Hypothalamus (tissue), 51 donors: ENCODE results near the gene ATG4A.

ENCODE experiments used
- DNase-seq, 51 donors: peaks; one replicate each; lab custom pipeline; 2025; lab: John Stamatoyannopoulos, UW

Gene ATG4A

DNA sequence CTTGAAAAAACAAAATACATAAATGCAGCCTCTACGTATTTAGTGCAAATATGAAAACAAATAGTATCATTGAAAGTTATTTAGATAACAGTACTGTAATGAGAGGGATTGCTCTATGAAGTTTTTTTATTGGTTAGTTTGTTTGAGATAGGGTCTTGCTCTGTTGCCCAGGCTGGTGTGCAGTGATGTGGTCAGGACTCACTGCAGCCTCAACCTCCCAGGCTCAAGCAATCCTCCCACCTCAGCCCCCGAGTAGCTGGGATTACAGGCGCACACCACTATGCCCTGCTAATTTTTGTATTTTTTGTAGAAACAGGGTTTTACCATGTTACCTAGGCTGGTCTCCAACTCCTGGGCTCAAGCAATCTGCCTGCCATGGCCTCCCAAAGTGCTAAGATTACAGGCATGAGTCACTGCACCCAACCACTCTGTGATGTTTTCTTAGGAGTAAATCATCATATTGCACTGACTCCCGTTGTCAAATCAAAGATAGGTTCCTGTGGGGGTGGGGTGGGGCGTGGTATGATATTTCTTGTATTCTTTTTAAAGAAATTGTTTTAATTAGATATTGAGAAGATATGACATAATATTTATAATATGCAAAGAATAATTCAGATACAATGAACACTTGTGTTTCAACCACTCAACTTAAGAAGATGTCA lies 75.8 kb downstream of the ATG4A start:
- DNase-seq: no peak

DNA sequence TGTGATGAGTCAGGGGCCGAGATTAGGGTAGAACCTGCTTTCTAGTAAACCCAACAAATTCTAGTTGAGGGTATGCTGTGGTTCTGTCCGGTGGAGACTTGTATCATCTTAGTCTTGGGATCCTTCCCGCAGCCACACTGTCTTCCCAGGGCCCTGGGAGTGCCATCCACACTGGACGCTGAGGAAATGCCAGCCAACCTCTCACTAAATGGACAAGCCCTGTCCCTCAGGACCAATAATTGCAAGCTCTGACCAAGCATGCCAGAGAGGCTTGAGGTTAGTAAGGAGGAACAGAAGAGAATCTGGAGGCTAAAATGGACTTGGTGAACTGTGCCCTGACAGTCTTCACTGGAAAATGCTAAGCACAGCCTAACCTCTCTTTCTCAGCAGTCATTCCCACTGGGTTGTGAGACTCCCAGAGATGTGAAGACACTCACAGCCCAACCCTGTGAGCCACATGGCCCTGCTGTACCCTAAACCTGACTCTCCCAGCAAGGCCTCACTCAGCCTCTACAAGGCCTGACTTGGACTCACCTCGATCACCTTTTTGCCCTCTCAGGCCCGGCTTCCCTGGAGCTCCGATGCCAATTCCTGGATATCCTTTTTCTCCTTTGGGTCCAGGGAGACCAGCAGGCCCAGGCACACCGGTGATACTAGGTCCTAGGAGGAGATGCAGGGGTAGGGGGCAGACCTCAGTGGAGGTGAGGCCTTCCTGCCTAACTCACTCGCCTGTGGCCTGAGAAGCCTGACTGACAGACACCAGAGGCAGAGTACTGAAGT lies 77.6 kb downstream of the ATG4A start:
- DNase-seq: no peak

DNA sequence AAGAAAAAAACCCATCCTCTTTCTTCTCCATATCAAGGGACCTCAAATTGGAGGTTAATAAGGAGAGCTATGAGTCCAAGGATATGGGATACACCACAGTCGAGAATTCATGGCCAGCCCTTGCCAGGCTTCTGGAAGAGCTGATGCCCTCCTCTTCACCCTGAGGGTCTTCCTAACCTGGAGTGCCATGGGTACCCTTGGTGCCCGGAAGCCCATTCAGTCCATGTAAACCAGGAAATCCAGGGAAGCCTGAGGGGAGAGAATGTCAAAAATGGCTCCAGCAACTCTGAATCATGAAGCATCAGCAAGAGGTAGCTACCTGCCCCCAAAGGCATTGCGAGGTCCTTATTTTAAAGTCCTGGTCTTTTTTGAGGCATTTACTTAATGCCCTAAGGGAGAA lies 78.2 kb downstream of the ATG4A start:
- DNase-seq: no peak

DNA sequence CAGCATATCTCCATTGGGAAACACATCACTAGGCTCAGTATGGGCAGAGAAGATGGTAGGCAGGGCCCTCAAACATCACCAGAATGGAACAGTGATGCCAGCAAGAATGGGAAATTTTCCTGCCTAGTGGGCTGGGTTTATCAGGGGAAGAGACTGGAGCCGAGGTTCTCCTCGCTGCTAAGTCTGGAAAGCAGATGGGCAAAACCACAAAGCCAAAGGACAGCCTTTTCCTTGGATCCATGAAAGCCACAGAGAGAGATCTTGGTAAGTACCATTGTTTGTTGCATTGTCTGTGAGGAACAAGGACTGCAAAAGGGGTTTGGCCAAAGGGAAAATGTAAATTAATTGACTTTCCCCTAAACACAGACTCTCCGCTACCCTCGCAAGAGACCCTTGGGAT lies 80.1 kb downstream of the ATG4A start:
- DNase-seq: no peak

DNA sequence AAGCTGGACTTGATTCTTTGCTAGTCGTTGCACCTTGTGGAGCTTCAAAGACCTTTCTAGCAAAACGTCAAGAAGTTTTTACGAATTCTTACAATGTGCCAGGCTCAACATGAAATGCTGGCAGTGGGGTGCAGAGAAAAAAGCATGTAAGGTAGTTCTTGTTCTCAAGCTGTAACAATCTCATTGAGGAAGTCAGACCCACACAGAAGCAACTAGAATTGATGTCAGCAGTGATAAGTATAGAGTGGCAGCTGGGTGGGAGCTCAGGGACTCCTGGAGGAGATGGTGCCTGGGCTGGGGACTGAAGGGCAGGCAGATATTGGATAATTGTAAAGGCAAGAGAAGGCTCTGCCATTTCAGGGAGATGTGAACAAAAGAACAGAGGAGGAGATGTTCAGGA lies 82.3 kb downstream of the ATG4A start:
- no peak for DNase-seq

DNA sequence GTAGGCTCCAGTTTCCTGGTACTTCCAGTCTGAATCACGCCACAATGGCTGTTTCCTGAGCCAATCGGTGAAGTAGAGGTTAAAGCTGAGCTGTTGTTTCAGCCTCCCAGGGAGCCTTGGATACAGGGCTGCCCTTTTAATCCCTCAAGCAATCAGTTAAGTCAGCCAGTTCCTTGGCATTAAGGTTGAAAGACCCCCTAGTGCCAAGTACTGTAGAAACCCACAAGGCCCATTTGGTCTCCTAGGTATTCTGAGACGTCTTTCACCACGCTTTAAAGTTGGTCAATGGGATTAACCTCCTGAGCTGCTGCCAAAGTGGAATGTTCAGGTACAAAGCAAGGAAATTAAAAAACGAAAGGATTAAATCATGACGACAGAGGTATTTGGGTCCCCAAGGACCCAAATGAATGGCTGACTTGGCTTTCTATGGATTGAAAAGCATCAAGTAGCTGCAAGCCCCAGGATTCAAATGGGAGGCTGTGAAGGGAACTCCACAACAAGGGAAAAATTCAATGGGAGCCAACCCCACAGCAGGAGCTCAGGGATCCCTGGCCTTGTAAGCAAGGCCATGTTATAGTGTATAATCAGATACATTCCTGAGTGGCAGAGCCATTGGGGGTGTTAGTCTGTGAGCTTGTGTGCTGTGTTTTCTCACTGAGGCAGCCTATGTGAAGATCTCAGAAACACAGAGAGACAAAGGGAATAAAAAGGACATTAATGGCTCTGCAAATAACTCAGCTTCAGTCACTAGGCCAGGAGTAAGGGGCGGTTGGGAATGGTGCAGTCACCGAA lies 86.0 kb downstream of the ATG4A start:
- DNase-seq: peak in 2 of 51 donors; percentile 0 to 15

DNA sequence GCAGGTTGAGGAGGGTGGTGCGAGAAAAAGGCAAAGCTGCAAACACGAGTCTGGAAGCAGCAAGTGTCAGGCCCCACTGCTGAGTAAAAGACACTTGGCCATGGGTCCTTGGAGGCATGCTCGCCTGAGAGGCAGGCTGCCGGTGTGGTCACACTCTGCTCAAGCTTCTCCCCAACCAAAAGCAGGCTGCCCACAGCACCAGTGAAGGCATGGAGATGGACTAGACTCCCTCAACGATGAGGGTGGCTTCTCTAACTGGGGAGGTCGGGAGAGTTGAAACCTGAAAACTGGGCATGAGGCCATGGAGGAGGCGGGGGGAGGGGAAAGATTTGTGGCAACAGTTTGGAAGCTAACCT lies 86.5 kb downstream of the ATG4A start:
- peak in 1 of 51 donors; percentile 0 for DNase-seq

DNA sequence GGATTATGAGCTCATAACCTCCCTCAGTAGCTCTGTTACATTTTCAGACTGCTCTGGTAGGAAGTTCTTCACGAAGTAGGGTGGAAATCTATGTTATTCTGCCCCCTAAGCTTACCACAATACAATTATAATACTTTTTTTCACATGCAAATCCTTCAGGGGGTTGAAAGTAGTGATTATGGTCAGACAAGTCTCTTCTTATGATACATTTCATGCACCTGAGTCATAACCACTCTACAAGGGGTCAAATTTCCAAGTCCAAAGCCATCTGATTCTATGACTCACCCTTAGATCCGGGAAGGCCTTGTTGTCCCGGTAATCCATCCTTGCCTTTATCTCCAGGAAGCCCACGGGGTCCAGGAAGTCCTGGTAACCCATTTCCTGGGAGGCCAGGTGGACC lies 95.2 kb downstream of the ATG4A start:
- no peak for DNase-seq

DNA sequence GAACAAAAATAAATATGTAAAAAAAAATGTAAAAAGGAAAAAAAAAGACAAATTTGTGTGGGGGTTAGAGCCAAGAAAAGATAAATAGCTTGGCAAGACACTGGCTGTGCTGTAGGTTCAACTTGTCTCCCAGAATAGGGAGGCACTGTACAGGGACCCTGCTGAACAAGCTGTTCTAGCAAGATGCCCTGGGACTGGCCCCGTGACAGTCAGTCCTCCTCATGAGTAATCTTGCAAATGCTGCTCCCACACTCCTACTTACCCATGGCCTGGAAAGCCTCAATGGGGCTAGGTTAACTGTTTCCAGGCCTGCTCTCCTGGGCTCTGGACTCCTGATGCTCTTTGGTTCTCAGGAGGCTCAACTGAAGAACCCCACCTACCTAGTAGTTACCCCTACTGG lies 106.8 kb downstream of the ATG4A start:
- DNase-seq: no peak

DNA sequence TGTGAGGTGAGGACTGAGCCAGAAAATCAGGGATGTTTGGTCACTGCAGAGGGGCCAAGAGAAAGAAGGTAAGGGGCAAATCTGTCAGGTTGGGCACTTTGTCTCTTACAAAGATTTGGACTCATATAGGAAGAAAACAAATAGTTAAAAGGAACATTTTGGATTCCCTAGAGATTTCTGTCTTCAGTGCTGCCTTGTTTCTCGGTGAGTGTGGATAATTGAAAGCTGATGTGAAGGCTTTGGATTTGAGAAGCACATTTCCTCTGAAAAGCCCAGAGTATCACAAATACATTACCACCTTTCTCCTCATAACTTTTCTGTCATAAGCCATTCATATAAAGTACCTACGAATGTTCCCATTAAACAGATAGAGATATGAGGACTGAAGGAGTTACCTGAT lies 107.5 kb downstream of the ATG4A start:
- no peak for DNase-seq

DNA sequence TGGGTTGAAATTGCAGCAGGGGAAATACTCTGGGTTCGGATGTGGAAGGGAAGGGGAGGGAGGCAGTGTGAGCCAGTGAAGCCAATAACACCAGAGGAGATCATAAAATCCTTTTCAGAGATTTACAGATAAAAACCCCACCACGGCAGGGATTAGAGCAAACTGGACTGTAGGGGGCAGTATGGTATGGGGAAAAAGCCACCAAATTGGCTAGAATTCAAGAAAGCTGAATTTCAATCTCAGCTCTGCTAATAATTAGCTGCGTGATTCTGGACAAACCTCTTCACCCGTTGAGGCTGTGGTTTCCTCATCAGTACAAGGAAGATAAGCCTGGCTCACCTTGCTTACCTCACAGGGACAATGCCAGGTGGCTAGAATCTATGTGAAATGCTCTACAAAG lies 108.1 kb downstream of the ATG4A start:
- peak in 3 of 51 donors; percentile 0 to 11 (median 4) for DNase-seq

DNA sequence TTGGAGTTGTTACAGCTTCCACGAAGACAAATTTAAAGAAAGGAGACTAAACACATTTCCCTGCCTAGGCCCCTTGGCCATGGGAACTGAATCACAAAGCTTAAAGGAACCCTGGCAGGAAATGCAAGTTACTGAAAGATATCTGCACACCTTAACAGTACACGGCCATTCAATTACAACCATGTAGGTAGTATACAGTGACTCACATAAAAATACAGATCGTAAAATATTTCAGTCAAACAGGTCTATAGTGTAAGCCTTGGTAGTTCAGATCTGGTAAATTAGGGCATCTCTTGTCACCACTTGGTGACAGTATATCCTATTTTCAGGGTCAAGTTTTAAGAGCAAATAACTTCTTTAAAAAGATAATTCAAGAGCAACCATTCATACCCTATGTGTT lies 112.0 kb downstream of the ATG4A start:
- no peak for DNase-seq
